K562 (cell line): Measurements from ENCODE around the gene PCSK7. TPM values are rescaled to one million over a fixed set of nuclear protein-coding genes. Genes with fewer than 3 reads are reported as not detected.

ENCODE experiments used
- ATAC-seq: fragments of 200-7000 bp; cut with Tn5 transposase; 3 replicates; pipeline ENCODE4 v1.9.1; 2020; ENCODE audit warnings: moderate library complexity
- BruUV-seq: library from RNA; stranded (reverse); fragments of 400-500 nt; replicated peaks from 2 replicates; lab custom pipeline; 2021; lab: Mats Ljungman, UMichigan
- CTCF ChIA-PET: fragments of 300-600 bp; formaldehyde crosslinking; extraction: SDS; loops from one replicate; lab custom pipeline; 2021; ENCODE audit warnings: low intra/inter-chr PET ratio; lab: Yijun Ruan, JAX
- POLR2A ChIA-PET: fragments of 300-600, 350-650 bp; sonication (Branson Sonifier 250); formaldehyde crosslinking; extraction: SDS; loops from one replicate; lab custom pipeline; 2021; ENCODE audit warnings: antibody characterized with exemption, inconsistent platforms; lab: Yijun Ruan, JAX
- DNase-seq, 4 experiments: peaks; one replicate each; pipeline versions ENCODE4 v3.0.0 to v3.0.0-alpha.2; 2011 to 2018; ENCODE audit warnings: low spot score in 3 of 4, mixed read lengths in 3 of 4; ENCODE audit errors: extremely low read depth in 1 of 4
- FAIRE-seq: peaks from 2 replicates; lab custom pipeline; 2011; peaks lifted over from hg19 to GRCh38; lab: Jason Lieb, UNC
- H2AFZ ChIP-seq: 2 replicates; pipeline ENCODE4 v1.6.0; 2011; ENCODE audit warnings: low read depth, low read length, control low read depth, inconsistent platforms
- H3K27ac ChIP-seq: fragments of 200-600 bp; 3 replicates; pipeline ENCODE4 v1.8.0; 2011; ENCODE audit warnings: low read depth, mild to moderate bottlenecking, control low read depth, inconsistent platforms, low read length, moderate library complexity, mixed read lengths; ENCODE audit errors: extremely low read depth
- H3K27me3 ChIP-seq, 2 experiments: fragments of 300-600 bp in 1 of 2; 2 replicates in 1 of 2; 3 replicates in 1 of 2; pipeline versions ENCODE4 v1.6.0 to v1.8.0; 2011; ENCODE audit warnings: inconsistent platforms in 2 of 2, low read length in 2 of 2, mild to moderate bottlenecking in 1 of 2, mixed read lengths in 1 of 2, moderate library complexity in 1 of 2; ENCODE audit not compliant: control insufficient read depth in 2 of 2, insufficient read depth in 2 of 2
- H3K36me3 ChIP-seq: fragments of 300-600 bp; 3 replicates; pipeline ENCODE4 v1.8.0; 2011; ENCODE audit warnings: mild to moderate bottlenecking, low read length, inconsistent platforms; ENCODE audit not compliant: control insufficient read depth, insufficient read depth
- H3K4me1 ChIP-seq, 2 experiments: fragments of 200-600 bp in 1 of 2; replicated peaks in 1 of 2; 2 replicates in 1 of 2; 3 replicates in 1 of 2; pipeline versions ENCODE4 v1.5.1 to v1.8.0; 2011; ENCODE audit warnings: inconsistent platforms in 2 of 2, low read length in 2 of 2, mild to moderate bottlenecking in 1 of 2, mixed read lengths in 1 of 2, moderate library complexity in 1 of 2; ENCODE audit not compliant: control insufficient read depth in 2 of 2, insufficient read depth in 2 of 2
- H3K4me2 ChIP-seq: 2 replicates; pipeline ENCODE4 v1.6.1; 2011; ENCODE audit warnings: low read length, control low read depth, inconsistent platforms, mixed read lengths; ENCODE audit not compliant: insufficient read depth
- H3K4me3 ChIP-seq: fragments of 200-600 bp; sonication (generic), shearing (Covaris generic); 2 replicates; pipeline ENCODE4 v1.5.1; 2016; ENCODE audit warnings: control low read depth, inconsistent platforms
- H3K79me2 ChIP-seq: fragments of 200-600 bp; 3 replicates; pipeline ENCODE4 v1.8.0; 2011; ENCODE audit warnings: low read length, inconsistent platforms; ENCODE audit not compliant: control insufficient read depth, insufficient read depth
- H3K9ac ChIP-seq, 2 experiments: 2 replicates each; pipeline versions ENCODE4 v1.6.0 to v1.6.1; 2011; ENCODE audit warnings: low read depth in 2 of 2, low read length in 2 of 2, control low read depth in 1 of 2, inconsistent platforms in 1 of 2, mild to moderate bottlenecking in 1 of 2, mixed read lengths in 1 of 2; ENCODE audit not compliant: insufficient read depth in 1 of 2
- H3K9me1 ChIP-seq: one replicate; pipeline ENCODE4 v1.6.0; 2011; ENCODE audit warnings: inconsistent platforms, mild to moderate bottlenecking, low read length, moderate library complexity; ENCODE audit not compliant: control insufficient read depth, insufficient read depth
- H3K9me3 ChIP-seq: replicated peaks from 2 replicates; pipeline ENCODE4 v1.5.1; 2011; ENCODE audit warnings: low read depth, low read length, inconsistent platforms; ENCODE audit not compliant: control insufficient read depth, insufficient read depth
- H4K20me1 ChIP-seq: replicated peaks from 2 replicates; pipeline ENCODE4 v1.6.1; 2011; ENCODE audit warnings: low read length, inconsistent platforms, mixed read lengths; ENCODE audit not compliant: control insufficient read depth, insufficient read depth
- HLTF ChIP-seq: fragments of 450-650 bp; IDR thresholded peaks from 2 replicates; pipeline ENCODE4 v1.6.1; 2016
- HNRNPK ChIP-seq: fragments of 200-400 bp; formaldehyde crosslinking; IDR thresholded peaks from one replicate; pipeline ENCODE4 v1.6.1; 2018; ENCODE audit warnings: mild to moderate bottlenecking, low read depth, low read length; ENCODE audit not compliant: poor library complexity, severe bottlenecking
- NFATC3 ChIP-seq: fragments of 450-650 bp; IDR thresholded peaks from 2 replicates; pipeline ENCODE4 v1.6.1; 2017; ENCODE audit warnings: mild to moderate bottlenecking
- RBM39 ChIP-seq: fragments of 200-400 bp; formaldehyde crosslinking; optimal IDR thresholded peaks from 2 replicates; pipeline ENCODE3; 2018; ENCODE audit warnings: low read depth, low read length
- SREBF2 ChIP-seq: sonication (generic); formaldehyde crosslinking; IDR thresholded peaks from 2 replicates; pipeline ENCODE4 v1.4.0; 2020; ENCODE audit warnings: mild to moderate bottlenecking, missing genetic modification reagents
- ZNF212 ChIP-seq: fragments of 450-650 bp; formaldehyde crosslinking; IDR thresholded peaks from 2 replicates; pipeline ENCODE4 v1.4.0; 2020; ENCODE audit warnings: mild to moderate bottlenecking
- WGBS: fragments of 100-300 bp; shearing (Covaris generic); methylation state at CpG from one replicate; pipeline ENCODE4 v1.1.6; 2016; ENCODE audit warnings: low coverage, mixed read lengths; ENCODE audit not compliant: insufficient coverage; ENCODE audit errors: missing lambda C conversion rate; 5-methylcytosine and 5-hydroxymethylcytosine counted together
- in situ Hi-C: fragments of 300-500 bp; cut with MboI; formaldehyde crosslinking; loops from 4 replicates; pipeline ENCODE4 v1.15.0; 2018; ENCODE audit warnings: inconsistent platforms, mixed read lengths
- intact Hi-C: fragments of 100-400 bp; cut with micrococcal nuclease; formaldehyde crosslinking; loops from 2 replicates; pipeline ENCODE4 v1.14.2; 2022
- polyA plus RNA-seq, 8 experiments: library from polyadenylated mRNA; depleted of rRNA in 4 of 8; stranded (reverse) in 5 of 8; unstranded in 3 of 8; fragments of >200 nt; fragmentation: Nextera tagmentation in 2 of 8; fragmentation: Illumina TruSeq in 1 of 8; extraction: Ambion mirVana in 2 of 8; extraction: Trizol in 1 of 8; gene quantifications; 2 replicates each; pipeline versions ENCODE4 v1.2.1 to v1.2.3, GENCODE V29; 2011 to 2014; ENCODE audit warnings: inconsistent platforms in 1 of 8, missing spikeins in 1 of 8
- total RNA-seq, 7 experiments: library from RNA; depleted of rRNA in 6 of 7; stranded (reverse); fragments of >200 nt in 6 of 7; fragmentation: Illumina TruSeq in 2 of 7; extraction: Trizol in 2 of 7; gene quantifications; 2 replicates each; pipeline versions ENCODE4 v1.2.1 to v1.2.3, GENCODE V29; 2011 to 2021; ENCODE audit warnings: low replicate concordance in 1 of 7
- TF ChIP-seq, protein P1 (sequence below): fragments of 450-650 bp; IDR thresholded peaks from 2 replicates; pipeline ENCODE4 v1.6.1; 2016; ENCODE audit warnings: mild to moderate bottlenecking, moderate library complexity
- TF ChIP-seq, protein P2 (sequence below), 2 experiments: IDR thresholded peaks; 2 replicates each; pipeline ENCODE4 v1.6.1; 2011; ENCODE audit warnings: borderline replicate concordance in 1 of 2, control low read depth in 1 of 2, low read depth in 1 of 2, low read length in 1 of 2, mild to moderate bottlenecking in 1 of 2, mixed read lengths in 1 of 2, moderate library complexity in 1 of 2; ENCODE audit not compliant: insufficient read depth in 1 of 2, insufficient read length in 1 of 2, poor library complexity in 1 of 2, severe bottlenecking in 1 of 2; ENCODE audit errors: extremely low read depth in 1 of 2

Gene PCSK7
- total and polyA plus RNA-seq, 9 of the 15 experiments (the other 6 are each of a cell fraction or from before 2014, with no cell fraction given) = 3.1 to 29.2 (median 15.6) TPM

- in situ Hi-C loops = no loop called here
- POLR2A ChIA-PET = no interaction called here
- no peak overlapping the region for H3K27ac ChIP-seq
- no TSS peak for BruUV-seq
- no peak overlapping the region for H3K4me2 ChIP-seq
- H3K9ac ChIP-seq = peak overlapping the region in 1 of 2 experiments; percentile 56; a peak in 2 of 4 replicates
- H4K20me1 ChIP-seq = no peaks in the 10 kb centered on the region; the same call in none of the 2 replicates
- no peaks in the 10 kb centered on the region for H3K79me2 ChIP-seq
- WGBS = 41% methylated on average over 8 of the region's 13 CpGs
- peaks cover 0 to 32% of the 10 kb centered on the region in 2 experiments; a peak in 3 of 5 replicates for H3K4me1 ChIP-seq
- CTCF ChIA-PET = no interaction called here
- no peak for ATAC-seq
- H3K36me3 ChIP-seq = peaks cover 9% of the 10 kb centered on the region; the same call in 2 of the 3 replicates
- no peaks in the 10 kb centered on the region for H3K27me3 ChIP-seq
- H3K4me3 ChIP-seq = no peak overlapping the region
- H3K9me1 ChIP-seq = no peaks in the 10 kb centered on the region
- H3K9me3 ChIP-seq = no peaks in the 10 kb centered on the region
- no peak overlapping the region for H2AFZ ChIP-seq
- DNase-seq = no peak
- no peak for FAIRE-seq
- intact Hi-C loops = no loop called here
- TF ChIP-seq NFATC3 (no peak), HNRNPK (no peak), HLTF (no peak), ZNF212 (CRISPR knock-in tag) (no peak), RBM39 (no peak), SREBF2 (no peak)
- TF ChIP-seq, protein P1, sequence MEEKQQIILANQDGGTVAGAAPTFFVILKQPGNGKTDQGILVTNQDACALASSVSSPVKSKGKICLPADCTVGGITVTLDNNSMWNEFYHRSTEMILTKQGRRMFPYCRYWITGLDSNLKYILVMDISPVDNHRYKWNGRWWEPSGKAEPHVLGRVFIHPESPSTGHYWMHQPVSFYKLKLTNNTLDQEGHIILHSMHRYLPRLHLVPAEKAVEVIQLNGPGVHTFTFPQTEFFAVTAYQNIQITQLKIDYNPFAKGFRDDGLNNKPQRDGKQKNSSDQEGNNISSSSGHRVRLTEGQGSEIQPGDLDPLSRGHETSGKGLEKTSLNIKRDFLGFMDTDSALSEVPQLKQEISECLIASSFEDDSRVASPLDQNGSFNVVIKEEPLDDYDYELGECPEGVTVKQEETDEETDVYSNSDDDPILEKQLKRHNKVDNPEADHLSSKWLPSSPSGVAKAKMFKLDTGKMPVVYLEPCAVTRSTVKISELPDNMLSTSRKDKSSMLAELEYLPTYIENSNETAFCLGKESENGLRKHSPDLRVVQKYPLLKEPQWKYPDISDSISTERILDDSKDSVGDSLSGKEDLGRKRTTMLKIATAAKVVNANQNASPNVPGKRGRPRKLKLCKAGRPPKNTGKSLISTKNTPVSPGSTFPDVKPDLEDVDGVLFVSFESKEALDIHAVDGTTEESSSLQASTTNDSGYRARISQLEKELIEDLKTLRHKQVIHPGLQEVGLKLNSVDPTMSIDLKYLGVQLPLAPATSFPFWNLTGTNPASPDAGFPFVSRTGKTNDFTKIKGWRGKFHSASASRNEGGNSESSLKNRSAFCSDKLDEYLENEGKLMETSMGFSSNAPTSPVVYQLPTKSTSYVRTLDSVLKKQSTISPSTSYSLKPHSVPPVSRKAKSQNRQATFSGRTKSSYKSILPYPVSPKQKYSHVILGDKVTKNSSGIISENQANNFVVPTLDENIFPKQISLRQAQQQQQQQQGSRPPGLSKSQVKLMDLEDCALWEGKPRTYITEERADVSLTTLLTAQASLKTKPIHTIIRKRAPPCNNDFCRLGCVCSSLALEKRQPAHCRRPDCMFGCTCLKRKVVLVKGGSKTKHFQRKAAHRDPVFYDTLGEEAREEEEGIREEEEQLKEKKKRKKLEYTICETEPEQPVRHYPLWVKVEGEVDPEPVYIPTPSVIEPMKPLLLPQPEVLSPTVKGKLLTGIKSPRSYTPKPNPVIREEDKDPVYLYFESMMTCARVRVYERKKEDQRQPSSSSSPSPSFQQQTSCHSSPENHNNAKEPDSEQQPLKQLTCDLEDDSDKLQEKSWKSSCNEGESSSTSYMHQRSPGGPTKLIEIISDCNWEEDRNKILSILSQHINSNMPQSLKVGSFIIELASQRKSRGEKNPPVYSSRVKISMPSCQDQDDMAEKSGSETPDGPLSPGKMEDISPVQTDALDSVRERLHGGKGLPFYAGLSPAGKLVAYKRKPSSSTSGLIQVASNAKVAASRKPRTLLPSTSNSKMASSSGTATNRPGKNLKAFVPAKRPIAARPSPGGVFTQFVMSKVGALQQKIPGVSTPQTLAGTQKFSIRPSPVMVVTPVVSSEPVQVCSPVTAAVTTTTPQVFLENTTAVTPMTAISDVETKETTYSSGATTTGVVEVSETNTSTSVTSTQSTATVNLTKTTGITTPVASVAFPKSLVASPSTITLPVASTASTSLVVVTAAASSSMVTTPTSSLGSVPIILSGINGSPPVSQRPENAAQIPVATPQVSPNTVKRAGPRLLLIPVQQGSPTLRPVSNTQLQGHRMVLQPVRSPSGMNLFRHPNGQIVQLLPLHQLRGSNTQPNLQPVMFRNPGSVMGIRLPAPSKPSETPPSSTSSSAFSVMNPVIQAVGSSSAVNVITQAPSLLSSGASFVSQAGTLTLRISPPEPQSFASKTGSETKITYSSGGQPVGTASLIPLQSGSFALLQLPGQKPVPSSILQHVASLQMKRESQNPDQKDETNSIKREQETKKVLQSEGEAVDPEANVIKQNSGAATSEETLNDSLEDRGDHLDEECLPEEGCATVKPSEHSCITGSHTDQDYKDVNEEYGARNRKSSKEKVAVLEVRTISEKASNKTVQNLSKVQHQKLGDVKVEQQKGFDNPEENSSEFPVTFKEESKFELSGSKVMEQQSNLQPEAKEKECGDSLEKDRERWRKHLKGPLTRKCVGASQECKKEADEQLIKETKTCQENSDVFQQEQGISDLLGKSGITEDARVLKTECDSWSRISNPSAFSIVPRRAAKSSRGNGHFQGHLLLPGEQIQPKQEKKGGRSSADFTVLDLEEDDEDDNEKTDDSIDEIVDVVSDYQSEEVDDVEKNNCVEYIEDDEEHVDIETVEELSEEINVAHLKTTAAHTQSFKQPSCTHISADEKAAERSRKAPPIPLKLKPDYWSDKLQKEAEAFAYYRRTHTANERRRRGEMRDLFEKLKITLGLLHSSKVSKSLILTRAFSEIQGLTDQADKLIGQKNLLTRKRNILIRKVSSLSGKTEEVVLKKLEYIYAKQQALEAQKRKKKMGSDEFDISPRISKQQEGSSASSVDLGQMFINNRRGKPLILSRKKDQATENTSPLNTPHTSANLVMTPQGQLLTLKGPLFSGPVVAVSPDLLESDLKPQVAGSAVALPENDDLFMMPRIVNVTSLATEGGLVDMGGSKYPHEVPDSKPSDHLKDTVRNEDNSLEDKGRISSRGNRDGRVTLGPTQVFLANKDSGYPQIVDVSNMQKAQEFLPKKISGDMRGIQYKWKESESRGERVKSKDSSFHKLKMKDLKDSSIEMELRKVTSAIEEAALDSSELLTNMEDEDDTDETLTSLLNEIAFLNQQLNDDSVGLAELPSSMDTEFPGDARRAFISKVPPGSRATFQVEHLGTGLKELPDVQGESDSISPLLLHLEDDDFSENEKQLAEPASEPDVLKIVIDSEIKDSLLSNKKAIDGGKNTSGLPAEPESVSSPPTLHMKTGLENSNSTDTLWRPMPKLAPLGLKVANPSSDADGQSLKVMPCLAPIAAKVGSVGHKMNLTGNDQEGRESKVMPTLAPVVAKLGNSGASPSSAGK = no peak
- TF ChIP-seq, protein P2, sequence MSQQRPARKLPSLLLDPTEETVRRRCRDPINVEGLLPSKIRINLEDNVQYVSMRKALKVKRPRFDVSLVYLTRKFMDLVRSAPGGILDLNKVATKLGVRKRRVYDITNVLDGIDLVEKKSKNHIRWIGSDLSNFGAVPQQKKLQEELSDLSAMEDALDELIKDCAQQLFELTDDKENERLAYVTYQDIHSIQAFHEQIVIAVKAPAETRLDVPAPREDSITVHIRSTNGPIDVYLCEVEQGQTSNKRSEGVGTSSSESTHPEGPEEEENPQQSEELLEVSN (IDR thresholded peaks at IDR 0.05; ENCODE audit: borderline replicate concordance in 1 of 2, extremely low read depth in 1 of 2, insufficient read depth in 1 of 2, insufficient read length in 1 of 2, low read depth in 1 of 2, low read length in 1 of 2, poor library complexity in 1 of 2, severe bottlenecking in 1 of 2) = no peak
These were observed 31.7 kb downstream of the PCSK7 start for GRCh38 chr11:117199916-117200812.
